K562 (cell line): Measurements from ENCODE around the gene MATN4.

Experiments
- CHD1 ChIP-seq: fragments of 200-600 bp; sonication (generic); IDR thresholded peaks from one replicate; pipeline ENCODE4 v1.6.1; 2012; ENCODE audit warnings: mild to moderate bottlenecking, moderate library complexity, low read length, inconsistent platforms
- CREB3 ChIP-seq: fragments of 450-650 bp; conservative IDR thresholded peaks from 2 replicates; pipeline ENCODE4 v1.6.1; 2016; ENCODE audit warnings: missing genetic modification characterization, low read depth, mild to moderate bottlenecking, missing compliant biosample characterization, moderate library complexity
- CTCF ChIP-seq, 3 experiments: IDR thresholded peaks in 2 of 3; conservative IDR thresholded peaks in 1 of 3; 2 replicates each; pipeline ENCODE4 v1.5.1; 2011 to 2012; ENCODE audit warnings: low read length in 3 of 3, mild to moderate bottlenecking in 3 of 3, control low read depth in 2 of 3, improper control_type of control experiment in 1 of 3, inconsistent platforms in 1 of 3, low read depth in 1 of 3, mixed read lengths in 1 of 3, moderate library complexity in 1 of 3; ENCODE audit not compliant: insufficient read depth in 2 of 3
- MYC ChIP-seq, 2 experiments: fragments of 250-450 bp in 1 of 2; sonication (Bioruptor Pico) in 1 of 2; IDR thresholded peaks; 2 replicates each; pipeline versions ENCODE4 v1.5.1 to v1.6.1; 2012 to 2021; ENCODE audit warnings: low read depth in 2 of 2, borderline replicate concordance in 1 of 2, improper control_type of control experiment in 1 of 2, low read length in 1 of 2, mild to moderate bottlenecking in 1 of 2, moderate library complexity in 1 of 2
- PRDM10 ChIP-seq: fragments of 450-650 bp; IDR thresholded peaks from 2 replicates; pipeline ENCODE4 v1.6.1; 2018; ENCODE audit not compliant: partially characterized antibody
- ZBTB8A ChIP-seq: fragments of 450-650 bp; IDR thresholded peaks from 2 replicates; pipeline ENCODE4 v1.6.1; 2018; ENCODE audit warnings: mild to moderate bottlenecking, moderate library complexity; ENCODE audit not compliant: partially characterized antibody
- ZFP36 ChIP-seq: fragments of 150-350 bp; IDR thresholded peaks from 2 replicates; pipeline ENCODE4 v1.6.1; 2018; ENCODE audit warnings: low read length, low read depth; ENCODE audit not compliant: partially characterized antibody

- TF ChIP-seq CHD1: no peak
- no peak for TF ChIP-seq MYC (IDR thresholded peaks at IDR 0.05; ENCODE audit: low read depth, low read length)
- no peak for TF ChIP-seq MYC (CRISPR knock-in tag; IDR thresholded peaks at IDR 0.05; ENCODE audit: borderline replicate concordance, low read depth)
- no peak for TF ChIP-seq PRDM10
- TF ChIP-seq CTCF (IDR thresholded peaks at IDR 0.05 in 2 of 3, conservative IDR thresholded peaks at IDR 0.05 in 1 of 3; ENCODE audit: insufficient read depth in 2 of 3, low read depth in 1 of 3, low read length in 3 of 3): no peak
- no peak for TF ChIP-seq ZFP36
- no peak for TF ChIP-seq ZBTB8A
- TF ChIP-seq CREB3 (tag): no peak
Measured at GRCh38 chr20:45309075-45309474, 976 bp upstream of the MATN4 start.
